ENCODE data around the gene RPL22L1.

GRCh38 chr3:170844377-170844776 is 25.6 kb downstream of the RPL22L1 start:
- TF ChIP-seq CTCF (IDR thresholded peaks at IDR 0.05; ENCODE audit: borderline replicate concordance, extremely low read depth, low read length, poor library complexity, severe bottlenecking) (no peak), EZH2 (IDR thresholded peaks at IDR 0.05; ENCODE audit: borderline replicate concordance, low read depth, low read length, severe bottlenecking) (no peak)

All from DND-41 (cell line).